Hepatocyte (in vitro differentiated cells): Measurements from ENCODE around the gene SPIRE1.

Experiments used
- EZH2 ChIP-seq: fragments of 200-600 bp; sonication (generic); IDR thresholded peaks from 2 replicates; pipeline ENCODE4 v1.6.1; 2016; ENCODE audit warnings: antibody characterized with exemption, mild to moderate bottlenecking, borderline replicate concordance
- TF ChIP-seq, protein P1 (sequence below): fragments of 200-600 bp; sonication (generic); IDR thresholded peaks from 2 replicates; pipeline ENCODE4 v1.5.1; 2016; ENCODE audit warnings: antibody characterized with exemption, mild to moderate bottlenecking; ENCODE audit not compliant: poor library complexity

- TF ChIP-seq, protein P1, sequence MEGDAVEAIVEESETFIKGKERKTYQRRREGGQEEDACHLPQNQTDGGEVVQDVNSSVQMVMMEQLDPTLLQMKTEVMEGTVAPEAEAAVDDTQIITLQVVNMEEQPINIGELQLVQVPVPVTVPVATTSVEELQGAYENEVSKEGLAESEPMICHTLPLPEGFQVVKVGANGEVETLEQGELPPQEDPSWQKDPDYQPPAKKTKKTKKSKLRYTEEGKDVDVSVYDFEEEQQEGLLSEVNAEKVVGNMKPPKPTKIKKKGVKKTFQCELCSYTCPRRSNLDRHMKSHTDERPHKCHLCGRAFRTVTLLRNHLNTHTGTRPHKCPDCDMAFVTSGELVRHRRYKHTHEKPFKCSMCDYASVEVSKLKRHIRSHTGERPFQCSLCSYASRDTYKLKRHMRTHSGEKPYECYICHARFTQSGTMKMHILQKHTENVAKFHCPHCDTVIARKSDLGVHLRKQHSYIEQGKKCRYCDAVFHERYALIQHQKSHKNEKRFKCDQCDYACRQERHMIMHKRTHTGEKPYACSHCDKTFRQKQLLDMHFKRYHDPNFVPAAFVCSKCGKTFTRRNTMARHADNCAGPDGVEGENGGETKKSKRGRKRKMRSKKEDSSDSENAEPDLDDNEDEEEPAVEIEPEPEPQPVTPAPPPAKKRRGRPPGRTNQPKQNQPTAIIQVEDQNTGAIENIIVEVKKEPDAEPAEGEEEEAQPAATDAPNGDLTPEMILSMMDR = no peak
- no peak for TF ChIP-seq EZH2
Measured at GRCh38 chr18:12531749-12532148, 126.2 kb downstream of the SPIRE1 start.
